Activated CD8-positive, alpha-beta memory T cell treated with anti-CD3 and anti-CD28 coated beads for 1 hour (primary cell): ENCODE results near the gene NTM.

Experiments
- DNase-seq, 2 donors: peaks; one replicate each; pipeline ENCODE4 v3.0.0-alpha.2; 2020; ENCODE audit warnings: low read depth in 1 of 2; ENCODE audit errors: extremely low read depth in 1 of 2

Gene NTM

DNA sequence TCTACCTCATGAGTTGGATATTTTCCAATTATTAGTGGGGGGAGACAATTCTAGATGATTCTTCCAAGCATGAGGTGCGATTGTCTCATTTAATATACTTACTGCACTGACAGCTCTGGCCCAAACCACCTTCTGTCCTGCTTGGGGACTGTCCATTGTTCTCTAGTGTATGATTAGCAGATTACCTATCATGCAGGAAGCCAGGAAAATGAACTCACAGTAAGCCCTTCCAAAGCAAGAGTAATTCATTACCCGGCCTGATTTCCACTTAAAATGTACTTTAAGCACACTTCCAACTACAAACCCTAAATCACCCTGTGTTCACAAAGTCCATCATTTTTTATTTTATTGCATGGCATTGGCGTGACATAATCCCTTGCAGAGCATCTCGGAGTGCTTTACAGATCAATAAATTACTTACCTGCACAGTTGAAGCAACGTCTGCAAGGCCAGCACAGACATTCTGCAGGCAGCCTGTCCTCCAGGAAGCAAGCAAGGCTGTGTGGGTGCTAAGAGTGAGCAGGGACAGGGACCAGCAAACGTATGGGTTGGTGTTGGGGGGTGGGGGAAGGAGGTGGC lies 838.2 kb downstream of the NTM start:
- DNase-seq = no peak

DNA sequence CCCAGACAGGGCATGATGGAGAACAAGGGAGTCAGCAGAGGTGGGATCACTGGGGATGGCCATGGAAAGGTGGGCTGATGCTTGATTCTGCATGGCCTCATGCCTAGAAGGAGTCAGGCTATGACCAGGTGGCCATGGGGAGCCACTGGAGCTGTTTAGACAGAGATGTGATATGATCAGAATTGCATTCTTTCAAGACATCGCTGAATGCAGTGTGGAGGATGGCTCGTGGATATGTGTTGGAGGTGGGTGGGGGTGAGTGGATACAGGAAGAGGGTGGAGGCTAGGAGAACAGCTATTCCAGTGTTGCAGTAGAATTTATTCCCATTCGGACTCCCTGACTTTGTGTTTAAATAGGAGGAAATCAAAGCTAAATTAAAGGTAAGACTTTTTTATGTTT lies 841.1 kb downstream of the NTM start:
- no peak for DNase-seq

DNA sequence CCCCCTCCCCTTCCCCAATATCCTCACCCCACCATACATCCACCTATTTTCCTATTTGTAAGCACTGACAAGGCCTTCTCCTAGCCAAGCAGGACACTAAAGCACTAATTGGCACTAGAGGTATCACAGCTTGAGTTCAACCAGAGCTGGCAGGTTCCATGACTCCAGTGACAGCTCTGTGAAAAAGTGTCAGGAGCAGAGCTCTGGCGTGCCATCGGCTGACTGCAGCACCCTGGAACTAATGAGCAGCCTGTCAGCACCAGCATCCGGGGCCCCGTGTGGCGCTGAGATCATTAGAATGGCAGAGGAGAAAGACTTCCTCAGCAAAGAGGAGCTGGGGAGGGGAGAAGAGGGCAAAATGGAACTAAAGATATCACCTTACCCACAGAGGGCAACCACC lies 847.4 kb downstream of the NTM start:
- no peak for DNase-seq

DNA sequence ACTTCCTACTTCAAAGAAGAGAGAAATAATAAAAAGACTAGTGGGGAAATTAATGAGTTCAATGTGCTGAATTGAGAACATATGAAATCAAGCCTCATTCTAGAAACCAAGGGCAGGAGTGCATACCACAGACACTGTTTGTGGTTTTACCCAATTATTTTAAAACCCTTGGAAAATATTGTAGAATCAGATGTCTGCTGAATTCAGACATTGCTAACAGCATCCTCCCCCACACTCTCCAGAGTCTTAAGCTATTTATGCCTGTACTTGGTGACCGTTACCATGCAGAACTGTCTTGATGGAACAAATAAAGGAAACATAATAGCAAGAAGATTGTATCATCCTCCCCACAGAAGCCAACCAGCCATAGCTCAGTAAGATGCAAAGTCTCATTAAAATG lies 850.1 kb downstream of the NTM start:
- DNase-seq = no peak

DNA sequence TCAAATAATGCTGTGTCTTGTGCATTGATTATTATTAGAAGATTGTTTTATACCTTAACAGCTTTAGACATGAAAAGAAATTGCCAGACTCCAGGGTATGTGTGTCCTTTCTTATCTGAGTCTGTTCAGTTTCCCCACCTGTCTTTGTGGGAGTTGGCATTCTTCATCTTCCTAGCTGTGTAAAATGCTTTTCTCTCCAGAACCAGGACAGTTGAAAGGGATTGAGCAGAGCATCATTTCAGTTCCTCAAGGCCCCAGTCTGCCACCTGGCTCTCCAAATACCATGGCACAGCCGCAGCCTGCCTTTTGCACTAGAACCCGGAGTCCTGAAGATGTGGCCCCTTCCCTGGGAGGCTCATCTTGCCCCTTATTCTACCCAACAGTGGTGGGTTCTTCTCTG lies 851.9 kb downstream of the NTM start:
- DNase-seq = no peak

DNA sequence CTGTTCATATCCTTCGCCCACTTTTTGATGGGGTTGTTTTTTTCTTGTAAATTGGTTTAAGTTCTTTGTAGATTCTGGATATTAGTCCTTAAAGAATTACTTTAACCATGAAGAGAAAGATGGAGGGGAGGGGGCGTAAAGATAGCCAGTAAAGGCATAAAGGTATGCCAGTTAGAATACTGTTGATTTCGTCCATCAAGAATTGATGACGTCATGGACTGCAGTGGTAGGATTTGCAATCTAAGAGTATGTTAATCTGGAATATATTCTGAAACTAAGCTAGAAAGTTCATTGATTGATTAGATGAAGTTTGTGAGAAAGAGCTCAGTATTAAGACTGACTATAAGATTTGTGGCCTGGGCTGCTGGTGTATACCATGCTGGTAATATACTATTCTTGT lies 856.1 kb downstream of the NTM start:
- DNase-seq = no peak

DNA sequence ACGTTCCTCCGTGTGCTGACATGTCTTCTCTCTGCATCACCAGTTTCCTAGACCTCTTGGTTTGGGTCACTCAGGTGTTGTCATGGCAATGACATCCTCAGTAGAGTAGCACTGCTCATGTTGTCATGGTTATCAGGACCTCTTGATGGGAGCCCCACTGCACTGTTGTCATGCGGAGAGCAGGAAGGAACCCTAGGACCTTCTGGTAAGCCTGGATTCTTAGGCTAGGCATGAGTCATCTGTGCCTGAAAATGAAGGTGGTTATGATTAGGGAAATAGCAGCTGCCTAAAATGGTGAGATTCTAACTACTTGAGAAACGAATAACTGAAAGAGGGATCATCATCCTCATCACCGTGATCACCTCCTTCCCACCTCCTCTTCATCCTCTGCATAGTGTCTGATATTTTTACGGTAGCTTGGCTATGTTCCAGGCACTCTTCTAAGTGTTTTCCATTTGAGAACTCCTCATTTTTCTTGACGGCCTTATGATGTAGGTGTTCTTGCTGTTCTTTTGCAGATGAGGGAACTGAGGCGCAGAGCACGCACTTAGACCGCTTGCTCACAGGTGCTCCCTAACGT lies 858.4 kb downstream of the NTM start:
- no peak for DNase-seq

DNA sequence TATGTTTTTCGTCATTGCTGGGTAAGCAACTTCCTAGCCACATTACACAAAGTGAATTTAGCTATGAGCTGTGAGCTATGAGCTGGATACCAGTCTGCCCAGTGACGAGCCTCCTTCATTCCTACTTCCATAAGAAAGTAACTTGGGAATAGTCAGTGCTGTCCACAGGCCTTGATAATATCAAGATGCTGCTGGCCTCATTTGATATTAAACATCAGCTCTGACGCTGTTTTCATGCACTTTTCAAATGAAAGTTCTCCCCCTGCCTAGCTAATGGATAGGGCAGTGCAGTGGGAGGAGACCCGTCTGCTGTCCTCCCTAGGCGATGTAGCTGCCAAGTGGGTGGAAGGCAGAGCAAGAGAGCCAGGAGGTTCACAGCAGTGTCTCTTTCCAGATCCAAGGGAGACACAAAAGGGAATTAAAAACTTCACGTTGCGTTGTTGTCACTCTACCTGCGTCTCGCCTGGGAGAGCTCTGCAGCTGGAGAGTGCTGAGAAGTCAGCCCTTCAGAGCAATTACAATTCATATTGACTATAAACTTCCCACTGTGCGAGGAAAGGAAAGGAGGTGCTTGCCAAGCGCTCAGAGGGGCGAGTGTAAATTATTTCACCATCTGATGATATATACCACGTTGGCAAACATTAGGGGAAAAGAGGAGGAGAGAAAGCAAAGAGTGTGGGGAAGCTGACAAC lies 861.4 kb downstream of the NTM start:
- no peak for DNase-seq

DNA sequence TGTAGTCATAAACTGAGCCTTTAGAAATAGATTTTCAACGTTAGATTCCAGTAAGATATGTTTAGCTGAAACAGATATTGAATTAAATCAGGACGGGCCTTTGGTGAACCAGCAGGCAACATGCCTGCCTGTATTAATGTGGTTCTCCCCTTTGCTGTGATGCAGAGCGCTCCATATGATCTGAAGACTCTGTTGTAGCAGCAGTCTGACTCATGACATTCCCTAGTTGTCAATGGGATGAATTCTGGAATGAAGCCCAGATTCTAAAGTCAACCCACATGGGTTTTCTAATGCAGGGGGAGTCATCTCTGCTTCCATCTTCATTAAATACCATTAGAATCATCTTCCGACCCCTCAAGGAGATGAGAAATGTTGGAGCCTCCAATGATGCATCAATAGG lies 864.5 kb downstream of the NTM start:
- no peak for DNase-seq

DNA sequence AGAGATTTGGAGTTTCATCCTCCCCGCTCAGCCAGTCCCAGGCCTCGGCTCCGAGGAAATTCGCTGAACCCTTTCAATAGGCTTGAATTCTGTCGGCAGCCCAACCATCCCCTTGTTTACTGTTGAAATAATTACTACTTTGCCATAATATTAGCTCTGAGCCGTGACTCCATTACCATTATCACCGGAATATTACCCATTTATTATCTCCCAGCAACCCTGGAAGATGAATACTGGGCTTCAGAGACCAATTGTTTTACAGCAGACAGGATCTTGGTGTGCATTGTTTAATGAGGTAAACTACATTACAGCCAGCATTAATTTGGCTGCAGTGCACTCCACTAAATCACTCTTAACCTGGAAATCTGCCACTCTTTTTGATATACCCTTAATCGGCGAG lies 867.4 kb downstream of the NTM start:
- no peak for DNase-seq

DNA sequence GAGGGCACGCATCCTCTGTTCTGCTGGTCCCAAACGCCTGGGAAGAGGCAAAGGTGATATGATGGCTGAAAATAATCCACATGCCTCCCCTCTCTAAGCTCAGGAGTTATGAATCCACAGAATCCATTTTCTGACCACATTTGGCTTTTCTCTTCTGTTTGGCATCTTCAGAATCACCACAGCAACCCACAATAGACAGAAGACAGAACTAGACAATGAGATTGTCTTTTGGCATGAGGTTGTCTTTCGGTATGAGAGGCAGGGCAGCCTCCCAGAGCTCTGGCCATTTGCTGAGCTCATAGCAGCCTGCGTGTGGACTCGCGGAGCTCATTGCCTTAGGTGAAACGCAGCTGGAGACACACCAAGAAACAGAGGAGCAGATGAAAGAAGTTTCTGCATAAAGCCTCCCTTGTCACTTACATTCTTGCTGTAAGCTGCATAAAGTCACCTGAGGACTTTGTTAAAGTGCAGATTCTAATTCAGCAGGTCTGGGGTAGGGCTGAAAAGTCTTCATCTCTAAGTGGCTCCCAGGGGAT lies 868.0 kb downstream of the NTM start:
- no peak for DNase-seq

DNA sequence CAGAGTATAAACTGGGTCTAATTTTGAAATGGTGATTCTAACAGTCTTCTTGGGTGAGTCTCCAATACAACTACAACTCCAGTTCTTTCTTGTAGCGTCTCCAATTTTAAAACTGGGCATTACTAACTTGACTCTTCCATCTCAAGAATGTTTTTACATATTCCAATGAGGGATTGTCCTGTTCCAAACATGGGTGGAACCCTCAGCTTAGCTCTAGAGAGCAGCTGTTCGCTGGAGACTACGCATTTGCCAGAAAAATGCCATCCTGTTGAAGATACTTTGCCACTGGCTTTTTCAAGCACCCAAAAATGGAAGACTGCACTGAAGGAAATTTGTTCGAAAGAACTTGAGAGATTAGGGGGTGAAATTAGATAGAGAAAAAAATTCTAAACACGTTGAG lies 870.0 kb downstream of the NTM start:
- DNase-seq = no peak

DNA sequence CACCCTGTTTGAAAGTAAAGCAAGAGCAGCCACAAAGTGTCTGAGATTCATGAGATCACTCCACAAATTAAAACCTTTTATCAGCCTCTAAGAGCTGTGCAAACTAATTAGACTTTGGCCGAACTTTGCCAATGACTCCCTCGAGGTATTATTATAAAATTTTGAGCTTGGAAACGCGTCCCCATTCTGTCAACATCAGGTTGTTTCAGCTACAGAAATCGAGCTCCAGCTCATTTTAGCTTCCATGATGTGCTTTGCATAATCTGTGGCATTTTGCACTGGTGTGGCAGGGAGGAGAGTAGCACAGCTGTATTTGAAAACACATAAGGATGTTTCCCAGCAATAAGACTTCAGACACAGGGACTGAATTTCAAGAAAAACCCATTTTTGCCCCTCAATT lies 872.2 kb downstream of the NTM start:
- DNase-seq = no peak

DNA sequence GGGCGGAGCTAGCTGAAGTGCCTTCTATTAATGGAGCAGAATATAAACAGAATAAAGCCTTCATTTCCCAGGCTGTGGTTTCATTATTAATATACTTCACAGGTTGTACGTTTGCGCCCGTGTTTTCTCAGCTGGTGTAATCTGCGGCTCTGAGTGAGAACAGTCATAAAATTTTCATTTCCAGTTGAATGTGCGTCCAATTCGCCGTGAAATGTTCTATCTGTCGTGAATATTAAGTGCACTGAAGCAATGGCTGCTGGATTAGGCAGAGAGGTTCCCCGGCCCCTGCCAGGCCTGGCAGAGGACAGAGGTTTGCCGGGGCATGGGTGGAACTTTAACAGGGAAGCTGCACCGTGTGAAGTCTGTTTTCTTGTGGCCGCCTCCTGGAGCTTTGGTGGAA lies 874.4 kb downstream of the NTM start:
- DNase-seq = no peak

DNA sequence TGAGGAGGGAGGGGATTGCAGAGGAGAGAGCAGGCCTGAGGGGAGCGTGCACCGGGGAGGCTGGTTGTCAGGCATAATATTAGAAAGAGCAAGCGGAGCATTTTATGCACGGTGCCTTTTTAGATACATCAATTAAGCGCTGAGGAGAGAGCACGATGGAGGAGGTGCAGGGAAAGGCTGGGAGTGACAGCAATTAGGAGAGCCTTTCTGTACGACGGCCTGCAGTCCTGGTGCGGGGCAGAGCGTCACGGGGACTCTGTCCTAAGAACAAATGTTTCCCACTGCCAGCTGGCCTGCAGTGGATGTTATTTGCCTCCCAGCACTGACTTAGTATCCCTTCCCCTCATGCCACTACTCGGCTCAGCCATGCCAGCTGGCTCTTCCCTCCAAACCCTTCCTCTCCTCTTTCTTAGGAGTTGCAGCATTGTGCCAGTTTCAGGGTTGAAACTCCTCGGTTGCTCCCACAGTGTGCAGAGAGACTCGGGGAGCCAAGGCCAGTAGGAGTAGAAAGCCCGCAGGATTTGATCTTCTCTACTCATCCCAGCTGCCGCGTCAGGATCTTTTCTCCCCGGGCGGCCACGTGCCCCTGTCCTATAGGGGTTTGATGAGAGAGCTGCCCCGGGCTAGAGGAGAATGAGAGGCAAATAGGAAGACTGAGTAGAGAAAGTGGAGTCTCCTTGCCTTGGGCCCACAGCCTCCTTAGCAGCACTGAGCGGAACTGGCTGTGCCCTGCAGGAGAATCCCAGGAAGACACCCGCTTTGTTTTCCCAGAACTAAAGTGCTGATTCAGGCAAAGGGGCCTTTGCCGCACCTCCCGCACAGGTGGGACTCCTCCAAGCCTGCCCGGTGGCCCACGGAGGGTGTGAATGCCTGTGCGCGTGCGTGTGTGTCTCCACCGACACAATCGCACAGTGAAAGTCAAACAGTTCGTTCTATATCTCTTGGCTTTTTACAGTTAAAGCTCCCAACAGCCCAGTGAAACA lies 875.3 kb downstream of the NTM start:
- DNase-seq = no peak

DNA sequence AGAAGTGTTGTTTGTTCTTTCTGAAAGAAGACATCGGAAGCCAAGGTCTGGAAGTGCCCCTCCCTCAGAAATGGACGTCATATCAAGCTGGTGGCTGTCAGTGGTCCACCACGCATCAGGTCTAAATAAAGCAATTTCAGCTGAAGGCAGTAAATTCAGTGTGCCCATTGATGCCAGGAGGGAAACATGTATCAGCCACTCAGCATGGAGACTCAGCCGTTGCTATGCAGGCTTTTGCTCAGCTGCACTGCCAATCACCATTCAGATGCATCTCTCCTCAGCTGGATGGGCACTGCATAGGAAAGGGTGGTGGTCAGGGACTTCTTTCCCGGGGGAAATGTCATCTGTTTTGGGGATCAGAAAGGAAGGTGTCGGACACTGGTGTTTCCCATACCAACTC lies 878.2 kb downstream of the NTM start:
- no peak for DNase-seq

DNA sequence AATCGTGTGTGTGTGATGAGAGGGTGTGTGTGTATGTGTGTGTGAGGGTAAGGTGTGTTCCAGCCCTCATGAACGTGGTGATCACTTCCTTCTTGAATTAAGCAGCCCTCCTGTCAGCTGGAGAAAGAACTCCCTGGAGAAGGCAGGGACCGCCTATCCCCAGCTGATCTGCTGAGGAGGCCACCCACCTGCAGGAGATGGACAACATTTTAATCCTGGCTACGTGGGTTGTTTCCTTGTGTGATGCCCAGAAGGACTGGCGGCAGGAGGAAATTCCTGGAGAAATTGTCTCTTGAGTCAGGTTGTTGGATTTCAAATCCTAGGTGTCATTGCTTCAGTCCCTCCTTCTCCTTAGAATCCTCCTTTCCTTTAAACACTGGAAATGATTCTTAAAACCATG lies 878.8 kb downstream of the NTM start:
- no peak for DNase-seq

DNA sequence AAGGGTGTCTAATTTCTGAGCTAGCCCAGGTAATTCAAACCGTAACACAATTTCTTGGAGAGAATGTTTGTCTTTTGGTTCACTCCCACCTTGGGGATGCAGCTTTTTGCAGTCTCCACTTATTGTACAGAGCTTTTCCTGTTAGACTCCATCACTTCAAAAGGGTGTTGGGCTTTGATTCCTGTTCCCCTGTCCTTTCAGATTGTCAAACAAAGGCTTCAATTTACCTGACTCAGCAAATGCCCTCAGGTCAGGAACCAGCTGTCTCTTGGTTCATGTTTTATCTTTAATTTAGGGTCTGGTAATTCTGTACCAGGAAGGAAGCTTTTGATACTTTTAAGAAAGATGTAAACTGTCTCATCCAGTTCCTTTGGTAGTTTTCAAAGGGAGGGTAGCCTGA lies 880.6 kb downstream of the NTM start:
- DNase-seq = no peak

DNA sequence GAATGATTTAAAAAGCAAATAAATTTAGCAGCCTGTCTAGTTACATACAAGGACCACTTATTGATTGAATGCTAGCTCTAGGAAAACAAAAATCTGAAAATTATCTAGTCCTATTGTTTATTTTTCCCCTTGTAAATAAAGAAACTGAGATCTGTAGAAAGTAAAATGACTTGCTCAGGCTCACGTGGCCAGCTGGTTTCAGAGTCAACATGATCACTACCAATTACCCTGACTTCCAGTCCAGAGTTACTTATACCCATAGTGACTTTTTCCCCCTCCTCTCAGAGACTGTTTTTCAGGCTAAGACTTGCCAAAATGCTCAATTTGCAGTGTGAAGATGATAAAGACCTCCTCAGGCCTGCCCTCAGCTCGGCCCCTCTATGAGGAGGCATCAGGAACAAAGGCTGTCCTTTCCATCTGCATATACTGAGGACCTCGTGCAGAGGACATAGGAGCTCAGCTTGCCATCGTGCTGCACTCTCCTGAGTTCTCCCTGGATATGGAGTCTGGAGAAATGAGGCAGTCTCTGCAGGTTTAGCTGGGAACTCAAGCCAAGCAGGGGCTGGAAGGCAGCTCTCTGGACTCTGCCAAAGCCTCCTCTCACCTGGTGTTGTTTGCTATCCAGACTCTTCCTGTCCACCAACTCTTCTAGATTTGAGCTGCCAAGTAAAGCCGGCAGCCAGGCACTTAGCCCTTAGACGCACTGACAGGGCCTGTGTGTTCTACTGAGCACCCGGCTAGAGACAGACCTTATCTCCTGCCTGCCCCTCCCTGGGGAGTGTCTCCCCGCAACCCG lies 883.3 kb downstream of the NTM start:
- no peak for DNase-seq

DNA sequence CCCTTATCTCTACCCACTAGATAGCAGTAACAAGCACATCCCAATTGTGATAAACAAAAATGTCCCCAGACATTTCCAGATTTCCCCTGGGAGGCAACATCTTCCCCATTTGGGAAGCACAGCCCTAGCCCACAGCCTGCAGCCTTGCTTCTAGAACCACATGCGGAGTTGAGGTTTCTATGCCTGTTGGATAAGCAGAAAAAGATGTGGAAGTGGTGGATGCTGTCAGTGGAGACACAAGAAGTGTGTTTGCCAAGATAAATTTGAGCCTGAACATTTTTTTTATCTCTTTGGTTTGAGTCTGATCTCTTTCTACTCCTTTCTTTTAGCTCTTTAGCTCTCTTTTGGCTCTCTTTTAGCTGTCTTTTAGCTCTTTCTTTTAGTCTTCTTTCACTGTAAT lies 884.5 kb downstream of the NTM start:
- DNase-seq = no peak
